ENCODE measurements around the gene HMGCR. TPM values are rescaled to one million over a fixed set of nuclear protein-coding genes. Genes with fewer than 3 reads are reported as not detected.
"Not testable (repeated sequence)": the region's sequence is repeated elsewhere in the genome, so short reads cannot be mapped to it uniquely, and the experiment has no call there.

The HMGCR gene
- total and polyA plus RNA-seq, 7 donors: 9.7 to 61.9 (median 10.8) TPM

- Histone ChIP-seq H3K9me3 (no peaks in the 10 kb centered on the region), H3K4me3 (no peak overlapping the region), H3K27me3 (no peaks in the 10 kb centered on the region), H3K27ac (no peak overlapping the region), H3K4me1 (no peaks in the 10 kb centered on the region), H3K36me3 (no peaks in the 10 kb centered on the region)
- no peak for DNase-seq
- TF ChIP-seq POLR2AphosphoS5 (IDR thresholded peaks at IDR 0.05): no peak
- TF ChIP-seq POLR2A (IDR thresholded peaks at IDR 0.05): no peak
- TF ChIP-seq CTCF (IDR thresholded peaks at IDR 0.05): no peak
- no peak for TF ChIP-seq EP300 (IDR thresholded peaks at IDR 0.05)
- 20 to 69% methylated on average over 3 of the region's 3 CpGs for WGBS, 2 donors
- intact Hi-C loops (cut with DNase I): no loop called here
Measured at GRCh38 chr5:75310212-75310611, 26.8 kb upstream of the HMGCR start.

GRCh38 chr5:75319148-75319547 lies 17.9 kb upstream of the HMGCR start:
- H3K4me3 ChIP-seq; intact Hi-C loops (cut with DNase I); H3K27me3 ChIP-seq; H3K9me3 ChIP-seq; H3K4me1 ChIP-seq; H3K36me3 ChIP-seq; DNase-seq; H3K27ac ChIP-seq: not testable (repeated sequence)
- 69 to 88% methylated on average over 4 of the region's 4 CpGs for WGBS, 2 donors

GRCh38 chr5:75319638-75320037 lies 17.4 kb upstream of the HMGCR start:
- Histone ChIP-seq H3K36me3 (no peaks in the 10 kb centered on the region), H3K27me3 (no peaks in the 10 kb centered on the region), H3K4me3 (no peak overlapping the region), H3K27ac (no peak overlapping the region), H3K4me1 (no peaks in the 10 kb centered on the region), H3K9me3 (no peaks in the 10 kb centered on the region)
- 44 to 76% methylated on average over 1 of the region's 1 CpG for WGBS, 2 donors
- TF ChIP-seq EP300 (IDR thresholded peaks at IDR 0.05) (no peak), CTCF (IDR thresholded peaks at IDR 0.05) (no peak), POLR2A (IDR thresholded peaks at IDR 0.05) (no peak), POLR2AphosphoS5 (IDR thresholded peaks at IDR 0.05) (no peak)
- no peak for DNase-seq
- intact Hi-C loops (cut with DNase I): no loop called here

GRCh38 chr5:75320371-75320770 lies 16.6 kb upstream of the HMGCR start:
- TF ChIP-seq POLR2AphosphoS5 (IDR thresholded peaks at IDR 0.05): no peak
- no peak for TF ChIP-seq EP300 (IDR thresholded peaks at IDR 0.05)
- no peak for TF ChIP-seq POLR2A (IDR thresholded peaks at IDR 0.05)
- Histone ChIP-seq H3K27ac (no peak overlapping the region), H3K4me1 (no peaks in the 10 kb centered on the region), H3K36me3 (no peaks in the 10 kb centered on the region), H3K4me3 (no peak overlapping the region), H3K27me3 (no peaks in the 10 kb centered on the region), H3K9me3 (no peaks in the 10 kb centered on the region)
- no peak for DNase-seq
- intact Hi-C loops (cut with DNase I): no loop called here
- 85 to 89% methylated on average over 7 of the region's 7 CpGs for WGBS, 2 donors

- Histone ChIP-seq H3K9me3 (no peaks in the 10 kb centered on the region), H3K4me1 (no peaks in the 10 kb centered on the region), H3K27ac (no peak overlapping the region), H3K27me3 (no peaks in the 10 kb centered on the region), H3K36me3 (no peaks in the 10 kb centered on the region), H3K4me3 (no peak overlapping the region)
- DNase-seq: no peak
- TF ChIP-seq POLR2A (IDR thresholded peaks at IDR 0.05) (no peak), CTCF (IDR thresholded peaks at IDR 0.05) (no peak), POLR2AphosphoS5 (IDR thresholded peaks at IDR 0.05) (no peak), EP300 (IDR thresholded peaks at IDR 0.05) (no peak)
- intact Hi-C loops (cut with DNase I): no loop called here
- 41 to 63% methylated on average over 5 of the region's 5 CpGs for WGBS, 2 donors
Measured at GRCh38 chr5:75322066-75322465, 15.0 kb upstream of the HMGCR start.

GRCh38 chr5:75324791-75325190 lies 12.2 kb upstream of the HMGCR start:
- Histone ChIP-seq H3K4me1 (no peaks in the 10 kb centered on the region), H3K36me3 (no peaks in the 10 kb centered on the region), H3K4me3 (no peak overlapping the region), H3K27me3 (no peaks in the 10 kb centered on the region), H3K27ac (no peak overlapping the region), H3K9me3 (no peaks in the 10 kb centered on the region)
- no peak for DNase-seq
- TF ChIP-seq POLR2A (IDR thresholded peaks at IDR 0.05): no peak
- TF ChIP-seq CTCF (IDR thresholded peaks at IDR 0.05): no peak
- TF ChIP-seq EP300 (IDR thresholded peaks at IDR 0.05): no peak
- no peak for TF ChIP-seq POLR2AphosphoS5 (IDR thresholded peaks at IDR 0.05)
- 23 to 64% methylated on average over 1 of the region's 1 CpG for WGBS, 2 donors
- intact Hi-C loops (cut with DNase I): no loop called here
